GM12874 (cell line): ENCODE measurements around the gene GMPPB.

Source experiments
- TF ChIP-seq, protein P1 (sequence below): IDR thresholded peaks from 2 replicates; pipeline ENCODE4 v1.5.1; 2011; ENCODE audit warnings: low read depth, mild to moderate bottlenecking, control low read depth, low read length, moderate library complexity; ENCODE audit not compliant: insufficient read depth

GMPPB gene

DNA sequence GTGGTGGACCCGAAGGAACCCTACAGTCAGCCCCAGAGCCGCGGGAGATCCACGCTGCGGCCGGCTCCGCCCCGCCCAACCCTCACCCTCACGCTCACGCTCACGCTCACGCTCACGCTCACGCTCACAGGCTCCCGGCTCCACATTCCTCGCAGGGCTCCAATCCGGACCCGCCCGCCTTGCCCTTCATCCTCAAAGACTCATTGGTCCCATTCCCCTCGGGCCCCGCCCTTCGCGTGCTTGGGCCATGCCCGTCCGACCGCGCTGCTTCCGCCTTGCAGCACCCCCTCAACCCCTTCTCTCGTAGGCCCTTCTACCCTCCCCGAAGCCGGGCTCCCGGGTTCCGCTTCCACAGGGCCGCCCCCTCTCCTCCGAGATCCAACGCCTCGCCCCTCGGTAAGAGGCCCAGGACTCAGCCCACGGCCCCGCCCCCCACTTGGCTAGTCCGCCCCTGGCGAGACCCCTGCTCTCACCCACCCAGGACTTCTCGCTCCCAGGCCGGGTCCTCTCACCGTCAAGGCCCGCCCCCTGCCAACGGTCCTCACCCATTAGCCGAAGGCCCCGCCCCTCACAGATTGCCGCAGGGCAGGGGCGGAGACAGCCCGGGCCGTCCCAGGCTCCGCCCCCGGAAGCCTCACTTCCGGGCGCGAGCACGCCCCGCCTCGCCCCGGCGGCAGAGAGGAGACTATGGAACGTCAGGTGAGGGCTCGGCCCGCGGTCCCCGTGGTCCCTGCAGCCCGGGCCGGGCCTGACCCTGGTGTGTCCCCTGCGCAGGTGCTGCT, 49.8 kb downstream of the GMPPB start, which contains the start of gene APEH:
APEH (plus strand) TSS at position 637 of the 782 bp plus-strand sequence; CDS start at position 688, 51 bp downstream.
- TF ChIP-seq, protein P1, sequence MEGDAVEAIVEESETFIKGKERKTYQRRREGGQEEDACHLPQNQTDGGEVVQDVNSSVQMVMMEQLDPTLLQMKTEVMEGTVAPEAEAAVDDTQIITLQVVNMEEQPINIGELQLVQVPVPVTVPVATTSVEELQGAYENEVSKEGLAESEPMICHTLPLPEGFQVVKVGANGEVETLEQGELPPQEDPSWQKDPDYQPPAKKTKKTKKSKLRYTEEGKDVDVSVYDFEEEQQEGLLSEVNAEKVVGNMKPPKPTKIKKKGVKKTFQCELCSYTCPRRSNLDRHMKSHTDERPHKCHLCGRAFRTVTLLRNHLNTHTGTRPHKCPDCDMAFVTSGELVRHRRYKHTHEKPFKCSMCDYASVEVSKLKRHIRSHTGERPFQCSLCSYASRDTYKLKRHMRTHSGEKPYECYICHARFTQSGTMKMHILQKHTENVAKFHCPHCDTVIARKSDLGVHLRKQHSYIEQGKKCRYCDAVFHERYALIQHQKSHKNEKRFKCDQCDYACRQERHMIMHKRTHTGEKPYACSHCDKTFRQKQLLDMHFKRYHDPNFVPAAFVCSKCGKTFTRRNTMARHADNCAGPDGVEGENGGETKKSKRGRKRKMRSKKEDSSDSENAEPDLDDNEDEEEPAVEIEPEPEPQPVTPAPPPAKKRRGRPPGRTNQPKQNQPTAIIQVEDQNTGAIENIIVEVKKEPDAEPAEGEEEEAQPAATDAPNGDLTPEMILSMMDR: no peak

DNA sequence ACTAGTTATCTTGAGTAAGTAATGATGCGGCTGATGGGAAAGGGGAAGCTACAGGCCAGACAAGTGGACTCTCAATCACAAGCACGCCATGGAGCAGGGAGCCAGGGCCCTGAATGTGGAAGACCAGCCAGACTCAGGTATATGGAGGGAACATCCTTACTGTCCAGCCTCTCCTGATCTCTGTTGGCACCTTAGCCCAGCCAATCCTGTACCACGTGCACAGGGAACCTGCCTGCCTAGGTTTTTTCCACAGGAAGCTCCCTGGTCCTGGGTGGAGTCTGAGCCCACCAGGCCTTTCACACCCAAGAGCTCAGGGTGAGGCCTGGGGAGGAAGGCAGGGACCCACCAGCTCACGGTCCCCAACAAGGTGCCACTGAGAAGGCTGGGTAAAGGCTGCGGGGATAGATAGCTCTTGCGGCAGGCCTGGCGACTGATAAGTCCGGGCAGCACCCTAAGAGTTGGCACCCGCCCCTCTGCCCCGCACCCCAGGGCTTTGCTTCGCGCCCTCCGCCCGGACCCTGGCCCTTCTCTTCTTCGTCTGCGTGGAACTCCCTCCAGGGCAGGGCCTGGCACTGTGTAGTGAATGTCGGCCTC, 50.5 kb downstream of the GMPPB start:
- TF ChIP-seq, protein P1: no peak

DNA sequence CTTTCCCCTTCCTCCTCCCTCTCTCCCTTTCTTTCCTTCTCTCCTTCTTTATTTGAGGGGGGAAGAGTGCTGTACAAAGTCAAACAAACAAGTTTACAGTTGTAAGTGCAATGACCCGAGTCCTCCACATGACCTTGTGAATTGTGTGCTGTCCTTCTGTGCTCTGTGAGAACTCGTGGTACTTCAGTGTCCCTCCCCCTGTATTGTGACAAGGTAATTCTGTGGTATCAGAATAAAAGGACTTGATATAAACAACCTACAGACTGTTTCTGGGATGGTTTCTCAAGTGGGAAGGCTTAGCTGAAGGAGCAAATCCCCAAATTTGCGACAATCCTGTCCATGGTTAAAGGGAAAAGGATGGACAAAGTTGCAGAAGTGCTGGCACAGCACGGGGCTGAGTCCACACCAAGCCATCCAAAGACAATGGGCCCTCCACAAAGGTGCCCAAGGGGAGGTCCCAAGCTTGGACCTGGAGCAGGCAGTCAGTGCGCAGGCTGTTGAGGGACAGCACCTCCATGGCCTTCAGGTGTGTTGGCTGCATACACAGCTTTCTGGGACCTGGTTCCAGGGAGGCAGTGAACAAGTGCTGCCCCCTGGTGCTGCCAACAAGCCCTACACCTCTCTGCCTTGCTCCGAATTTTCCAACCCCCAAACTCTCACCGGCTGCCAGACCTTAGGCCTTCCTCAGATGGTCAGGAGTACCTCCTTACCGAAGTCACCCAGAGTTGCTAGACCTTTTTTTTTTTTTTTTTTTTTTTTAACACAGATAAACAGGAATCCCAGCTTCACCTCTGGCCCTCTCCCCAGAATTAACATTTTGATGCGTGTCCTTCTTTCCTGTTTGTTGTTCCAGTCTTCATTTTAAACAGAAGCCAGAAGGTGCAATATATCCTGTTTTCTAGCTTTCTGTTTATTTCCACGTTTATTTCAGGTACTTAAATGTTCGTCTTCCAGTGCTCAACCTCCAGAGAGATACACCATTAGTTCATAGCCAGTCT, 52.2 kb downstream of the GMPPB start:
- TF ChIP-seq, protein P1: peak; percentile 93

DNA sequence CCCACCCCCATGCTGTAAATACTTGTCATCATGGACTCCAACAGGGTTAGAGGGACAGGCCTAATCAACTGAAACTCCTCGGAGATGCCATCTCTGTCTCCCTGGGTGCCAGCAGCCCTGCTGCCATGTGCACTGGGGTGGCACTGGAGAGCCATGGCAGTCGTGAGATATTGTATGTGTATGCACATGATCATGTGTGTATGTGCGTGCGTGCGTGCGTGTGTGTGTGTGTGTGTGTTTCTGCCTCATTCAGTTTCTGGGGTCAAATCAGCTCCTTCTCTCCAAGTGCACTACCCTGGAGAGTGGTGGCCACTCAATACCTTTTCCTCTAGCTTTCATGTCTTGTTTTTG, 52.8 kb downstream of the GMPPB start:
- TF ChIP-seq, protein P1: no peak
